Suprapubic skin (tissue), 4 donors: ENCODE measurements around the gene CCDC74A.
"Not testable (repeated sequence)": the region's sequence is repeated elsewhere in the genome, so short reads cannot be mapped to it uniquely, and the experiment has no call there.

Experiments
- CTCF ChIP-seq, 2 donors: fragments of 200-600 bp in 1 of 2; fragments of 450-650 bp in 1 of 2; sonication (generic) in 1 of 2; IDR thresholded peaks; one replicate each; pipeline ENCODE4 v1.5.1; 2016 to 2019; ENCODE audit warnings: antibody characterized with exemption in 2 of 2, mild to moderate bottlenecking in 1 of 2, moderate library complexity in 1 of 2
- POLR2A ChIP-seq, 2 donors: fragments of 450-650 bp; IDR thresholded peaks; one replicate each; pipeline ENCODE4 v1.6.1; 2017; ENCODE audit warnings: antibody characterized with exemption in 2 of 2, mild to moderate bottlenecking in 2 of 2, moderate library complexity in 2 of 2
- POLR2AphosphoS5 ChIP-seq, 3 donors: sonication (generic); formaldehyde crosslinking; IDR thresholded peaks; one replicate each; pipeline ENCODE4 v1.6.1; 2017; ENCODE audit warnings: antibody characterized with exemption in 3 of 3

- not testable (repeated sequence) for TF ChIP-seq POLR2A, CTCF, POLR2AphosphoS5 (IDR thresholded peaks at IDR 0.05)
Measured at GRCh38 chr2:131504082-131504750, 23.5 kb upstream of the CCDC74A start.
